Caco-2 (cell line): ENCODE results near the gene KLHL17. TPM values are rescaled to one million over a fixed set of nuclear protein-coding genes. Genes with fewer than 3 reads are reported as not detected.

ENCODE experiments used
- BruUV-seq: library from RNA; stranded (reverse); fragments of 400-500 nt; replicated peaks from 2 replicates; lab custom pipeline; 2021; lab: Mats Ljungman, UMichigan
- CTCF ChIA-PET: fragments of 300-600 bp; sonication (Branson Sonifier 250); formaldehyde crosslinking; loops from one replicate; lab custom pipeline; 2022; ENCODE audit warnings: antibody characterized with exemption; lab: Charles Lee
- POLR2A ChIA-PET: fragments of 300-600 bp; sonication (Branson Sonifier 250); formaldehyde crosslinking; loops from one replicate; lab custom pipeline; 2022; ENCODE audit warnings: antibody characterized with exemption; lab: Charles Lee
- DNase-seq, 2 experiments: peaks; one replicate each; pipeline versions ENCODE4 v3.0.0 to v3.0.0-alpha.2; 2020 to 2022
- H3K27me3 ChIP-seq: replicated peaks from 2 replicates; pipeline ENCODE4 v1.6.0; 2011; ENCODE audit warnings: low read length; ENCODE audit not compliant: control insufficient read depth, insufficient read depth
- H3K36me3 ChIP-seq: 2 replicates; pipeline ENCODE4 v1.5.1; 2011; ENCODE audit warnings: low read length; ENCODE audit not compliant: control insufficient read depth, insufficient read depth
- H3K4me1 ChIP-seq: fragments of 250-450 bp; sonication (Bioruptor Pico); 2 replicates; pipeline ENCODE4 v1.5.1; 2020; ENCODE audit warnings: mild to moderate bottlenecking
- H3K4me3 ChIP-seq: 2 replicates; pipeline ENCODE4 v1.5.1; 2011; ENCODE audit warnings: low read depth, mild to moderate bottlenecking, control low read depth, low read length
- H3K9me3 ChIP-seq: fragments of 250-450 bp; sonication (Bioruptor Pico); 2 replicates; pipeline ENCODE4 v1.5.1; 2020; ENCODE audit warnings: mild to moderate bottlenecking, moderate library complexity
- H3K27ac Mint-ChIP-seq: one replicate; pipeline ENCODE4 v1.8.0; 2022; ENCODE audit warnings: mixed read lengths; ENCODE audit not compliant: unreplicated experiment
- H3K27me3 Mint-ChIP-seq: one replicate; pipeline ENCODE4 v1.8.0; 2022; ENCODE audit warnings: mixed read lengths; ENCODE audit not compliant: insufficient read depth, unreplicated experiment
- H3K36me3 Mint-ChIP-seq: one replicate; pipeline ENCODE4 v1.8.0; 2022; ENCODE audit warnings: mild to moderate bottlenecking, mixed read lengths; ENCODE audit not compliant: insufficient read depth, unreplicated experiment
- H3K4me1 Mint-ChIP-seq: one replicate; pipeline ENCODE4 v1.8.0; 2022; ENCODE audit warnings: low read depth, mixed read lengths; ENCODE audit not compliant: unreplicated experiment
- H3K4me3 Mint-ChIP-seq: one replicate; pipeline ENCODE4 v1.8.0; 2022; ENCODE audit warnings: mild to moderate bottlenecking, moderate library complexity, mixed read lengths; ENCODE audit not compliant: unreplicated experiment
- H3K9me3 Mint-ChIP-seq: one replicate; pipeline ENCODE4 v1.8.0; 2022; ENCODE audit warnings: mixed read lengths; ENCODE audit not compliant: unreplicated experiment
- intact Hi-C: fragments of 100-400 bp; cut with micrococcal nuclease; formaldehyde crosslinking; loops from one replicate; pipeline ENCODE4 v1.10.0; 2022; ENCODE audit not compliant: unreplicated experiment
- total RNA-seq: library from RNA; stranded (reverse); gene quantifications from 2 replicates; pipeline ENCODE4 v1.2.3, GENCODE V29; 2022
- TF ChIP-seq, protein P1 (sequence below), 2 experiments: fragments of 200-600 bp in 1 of 2; IDR thresholded peaks; 1 replicate in 1 of 2; 2 replicates in 1 of 2; pipeline versions ENCODE4 v1.5.1 to v1.8.0; 2011 to 2022; ENCODE audit warnings: antibody characterized with exemption in 1 of 2, control low read depth in 1 of 2, inconsistent platforms in 1 of 2, low read depth in 1 of 2, low read length in 1 of 2, mild to moderate bottlenecking in 1 of 2, moderate library complexity in 1 of 2; ENCODE audit not compliant: insufficient read depth in 1 of 2, severe bottlenecking in 1 of 2, unreplicated experiment in 1 of 2

KLHL17 gene
- total RNA-seq, 1 experiment from 2014 or later = 33.1 TPM

DNA sequence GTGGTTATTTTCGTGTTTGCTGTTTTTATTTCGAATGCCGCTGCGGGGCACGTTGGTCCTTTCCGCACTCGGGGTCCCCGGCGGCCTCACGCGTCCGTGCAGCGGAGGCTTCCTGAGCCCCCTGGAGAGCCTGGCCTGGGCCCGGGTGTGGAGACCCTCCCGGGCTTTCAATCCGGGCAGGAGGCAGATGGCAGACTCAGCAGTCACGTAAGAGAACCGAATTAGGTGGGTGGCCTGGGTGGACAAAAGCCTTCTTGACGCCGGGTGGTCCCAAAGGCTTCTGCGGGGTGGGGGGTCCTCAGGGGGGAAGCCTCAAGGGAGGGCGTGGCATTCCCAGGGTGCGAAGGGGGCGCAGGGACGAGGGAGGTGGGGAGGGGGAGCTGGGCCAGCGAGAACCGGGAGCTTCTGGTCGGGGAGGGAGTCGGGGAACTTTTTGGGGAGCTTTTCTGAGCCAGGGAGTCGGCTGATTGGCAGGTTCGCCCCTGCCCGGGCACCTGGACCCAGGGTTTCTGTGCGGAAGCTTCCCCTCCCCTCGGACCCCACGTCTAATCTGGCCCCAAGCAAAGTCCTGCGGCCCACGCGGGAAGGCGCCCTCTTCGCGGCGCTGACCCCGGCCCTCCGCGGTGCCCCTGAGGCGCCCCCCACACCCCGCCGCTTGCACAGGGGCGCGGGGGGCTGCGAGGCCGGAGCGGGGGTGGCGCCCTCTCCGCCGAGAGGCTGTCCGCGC, 40.8 kb downstream of the KLHL17 start:
- peak overlapping the region; percentile 87 for H3K4me3 ChIP-seq
- H3K4me1 ChIP-seq = peaks cover 46% of the 10 kb centered on the region
- no peaks in the 10 kb centered on the region for H3K27me3 Mint-ChIP-seq
- H3K36me3 ChIP-seq = no peaks in the 10 kb centered on the region
- CTCF ChIA-PET = interaction anchor here (1.5 to 1.8 kb wide), 2 partner anchors 13 to 17 kb away, joined by 4 to 5 read pairs; partner anchors contain the start of gene ISG15
- BruUV-seq = TSS peak; percentile 62
- H3K36me3 Mint-ChIP-seq = peaks cover 45% of the 10 kb centered on the region
- POLR2A ChIA-PET = interaction anchor here (3.0 kb wide), 1 partner anchor 18 kb away, joined by 16 read pairs; the partner anchor contains the start of gene AGRN
- intact Hi-C loops = loop anchor here (2.0 kb wide), 1 partner anchor 18 kb away; no protein-coding TSS in a partner anchor
- H3K27ac Mint-ChIP-seq = peak overlapping the region; percentile 96
- H3K9me3 Mint-ChIP-seq = no peaks in the 10 kb centered on the region
- DNase-seq = no peak
- H3K4me3 Mint-ChIP-seq = peak overlapping the region; percentile 79
- TF ChIP-seq, protein P1, sequence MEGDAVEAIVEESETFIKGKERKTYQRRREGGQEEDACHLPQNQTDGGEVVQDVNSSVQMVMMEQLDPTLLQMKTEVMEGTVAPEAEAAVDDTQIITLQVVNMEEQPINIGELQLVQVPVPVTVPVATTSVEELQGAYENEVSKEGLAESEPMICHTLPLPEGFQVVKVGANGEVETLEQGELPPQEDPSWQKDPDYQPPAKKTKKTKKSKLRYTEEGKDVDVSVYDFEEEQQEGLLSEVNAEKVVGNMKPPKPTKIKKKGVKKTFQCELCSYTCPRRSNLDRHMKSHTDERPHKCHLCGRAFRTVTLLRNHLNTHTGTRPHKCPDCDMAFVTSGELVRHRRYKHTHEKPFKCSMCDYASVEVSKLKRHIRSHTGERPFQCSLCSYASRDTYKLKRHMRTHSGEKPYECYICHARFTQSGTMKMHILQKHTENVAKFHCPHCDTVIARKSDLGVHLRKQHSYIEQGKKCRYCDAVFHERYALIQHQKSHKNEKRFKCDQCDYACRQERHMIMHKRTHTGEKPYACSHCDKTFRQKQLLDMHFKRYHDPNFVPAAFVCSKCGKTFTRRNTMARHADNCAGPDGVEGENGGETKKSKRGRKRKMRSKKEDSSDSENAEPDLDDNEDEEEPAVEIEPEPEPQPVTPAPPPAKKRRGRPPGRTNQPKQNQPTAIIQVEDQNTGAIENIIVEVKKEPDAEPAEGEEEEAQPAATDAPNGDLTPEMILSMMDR (IDR thresholded peaks at IDR 0.05; ENCODE audit: insufficient read depth in 1 of 2, low read depth in 1 of 2, low read length in 1 of 2, severe bottlenecking in 1 of 2, unreplicated experiment in 1 of 2) = no peak
- peaks cover 14% of the 10 kb centered on the region for H3K4me1 Mint-ChIP-seq
- H3K9me3 ChIP-seq = no peaks in the 10 kb centered on the region
- H3K27me3 ChIP-seq = no peaks in the 10 kb centered on the region

DNA sequence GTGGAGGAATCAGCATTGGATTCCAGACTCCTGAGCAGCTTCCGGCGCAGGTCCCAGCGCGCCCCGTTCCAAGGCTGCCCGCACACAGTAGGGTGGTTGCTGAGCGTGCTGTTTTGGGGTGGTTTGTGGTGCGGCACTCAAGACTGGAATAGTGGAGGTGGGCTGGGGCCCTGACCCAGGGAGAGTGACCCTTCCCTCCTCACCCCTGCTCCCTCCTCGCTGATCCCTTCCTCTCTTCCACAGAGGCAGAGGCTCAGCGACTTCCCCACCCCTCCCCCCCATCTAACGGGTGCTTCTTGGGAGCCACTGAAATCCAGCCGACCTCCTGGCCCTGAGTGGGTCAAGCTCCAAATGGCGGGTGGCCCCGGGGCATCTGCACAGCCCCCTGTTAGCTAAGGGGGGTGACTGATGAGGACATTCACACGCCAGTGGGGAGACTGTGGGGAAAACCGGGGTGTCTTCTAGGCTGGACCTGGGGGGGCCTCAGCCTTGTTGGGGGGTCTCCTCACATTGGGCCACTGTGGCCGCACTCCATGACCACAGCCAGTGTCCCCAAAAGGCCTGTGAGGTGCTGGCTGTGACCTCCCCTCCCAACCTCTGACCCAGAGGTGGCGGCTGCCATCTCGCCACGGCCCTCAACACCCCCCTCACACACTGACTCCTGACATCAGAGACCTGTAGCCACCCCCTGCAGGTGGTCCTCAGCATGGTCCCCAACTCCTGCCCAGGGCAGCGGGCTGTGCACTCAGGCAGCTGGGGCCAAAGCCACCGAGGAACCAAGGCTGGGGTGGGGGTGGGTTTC, 43.4 kb downstream of the KLHL17 start:
- Mint-ChIP-seq H3K9me3 (no peaks in the 10 kb centered on the region), H3K36me3 (peaks cover 58% of the 10 kb centered on the region), H3K4me3 (no peak overlapping the region), H3K27me3 (no peaks in the 10 kb centered on the region), H3K4me1 (peaks cover 21% of the 10 kb centered on the region), H3K27ac (peak overlapping the region; percentile 90)
- peaks cover 47% of the 10 kb centered on the region for H3K4me1 ChIP-seq
- ChIA-PET POLR2A (no interaction called here), CTCF (interaction anchor here (0.6 kb wide), 1 partner anchor 112 kb away, joined by 6 read pairs; the partner anchor contains the start of gene C1orf159)
- no peaks in the 10 kb centered on the region for H3K9me3 ChIP-seq
- TF ChIP-seq, protein P1 (IDR thresholded peaks at IDR 0.05; ENCODE audit: insufficient read depth in 1 of 2, low read depth in 1 of 2, low read length in 1 of 2, severe bottlenecking in 1 of 2, unreplicated experiment in 1 of 2) = no peak
- no peak for DNase-seq
- intact Hi-C loops = no loop called here
- BruUV-seq = no TSS peak
- H3K27me3 ChIP-seq = no peaks in the 10 kb centered on the region
- no peaks in the 10 kb centered on the region for H3K36me3 ChIP-seq
- H3K4me3 ChIP-seq = no peak overlapping the region

DNA sequence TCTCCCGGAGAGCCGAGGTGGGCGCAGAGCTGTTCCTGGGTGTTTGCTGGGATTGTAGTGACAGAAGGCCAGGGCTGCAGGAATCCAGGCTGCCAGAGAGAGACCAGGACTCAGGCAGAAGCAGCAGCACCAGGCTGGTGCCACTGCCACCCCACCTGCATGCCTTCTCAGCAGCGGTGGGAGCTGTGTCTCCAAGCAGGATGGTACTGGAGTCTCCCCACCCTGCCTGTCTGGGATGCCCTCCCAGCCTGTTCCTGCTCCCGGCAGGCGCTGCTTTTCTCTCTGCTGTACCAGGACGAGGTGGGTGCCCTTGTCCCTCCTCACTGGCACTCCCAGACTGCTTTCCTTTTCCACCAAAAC, 44.0 kb downstream of the KLHL17 start:
- TF ChIP-seq, protein P1 (IDR thresholded peaks at IDR 0.05; ENCODE audit: insufficient read depth in 1 of 2, low read depth in 1 of 2, low read length in 1 of 2, severe bottlenecking in 1 of 2, unreplicated experiment in 1 of 2) = no peak
- intact Hi-C loops = no loop called here
- peak overlapping the region; percentile 90 for H3K27ac Mint-ChIP-seq
- no peaks in the 10 kb centered on the region for H3K9me3 ChIP-seq
- no peak overlapping the region for H3K4me3 ChIP-seq
- H3K36me3 Mint-ChIP-seq = peaks cover 63% of the 10 kb centered on the region
- H3K27me3 Mint-ChIP-seq = no peaks in the 10 kb centered on the region
- H3K9me3 Mint-ChIP-seq = no peaks in the 10 kb centered on the region
- H3K36me3 ChIP-seq = no peaks in the 10 kb centered on the region
- H3K27me3 ChIP-seq = no peaks in the 10 kb centered on the region
- no TSS peak for BruUV-seq
- H3K4me1 Mint-ChIP-seq = peaks cover 21% of the 10 kb centered on the region
- ChIA-PET CTCF (no interaction called here), POLR2A (no interaction called here)
- DNase-seq = no peak
- H3K4me3 Mint-ChIP-seq = peak overlapping the region; percentile 14
- H3K4me1 ChIP-seq = peaks cover 47% of the 10 kb centered on the region
